H9 (cell line): Measurements from ENCODE around the gene IGSF9B. TPM values are rescaled to one million over a fixed set of nuclear protein-coding genes. Genes with fewer than 3 reads are reported as not detected.

ENCODE experiments used
- DNase-seq: peaks from one replicate; pipeline ENCODE4 v3.0.0-alpha.2; 2017
- H2AFZ ChIP-seq: one replicate; pipeline ENCODE4 v1.6.1; 2013; ENCODE audit warnings: mild to moderate bottlenecking, low read length, control low read depth, moderate library complexity
- H2AK5ac ChIP-seq: 2 replicates; pipeline ENCODE4 v1.6.1; 2013; ENCODE audit warnings: low read length, control low read depth, mixed read lengths; ENCODE audit not compliant: insufficient read length
- H2BK120ac ChIP-seq: one replicate; pipeline ENCODE4 v1.6.1; 2013; ENCODE audit warnings: low read depth, mild to moderate bottlenecking, low read length, control low read depth, inconsistent platforms; ENCODE audit not compliant: poor library complexity, severe bottlenecking
- H2BK12ac ChIP-seq: 2 replicates; pipeline ENCODE4 v1.6.1; 2013; ENCODE audit warnings: low read length, control low read depth, mixed read lengths, low read depth; ENCODE audit not compliant: insufficient read length
- H2BK15ac ChIP-seq: 2 replicates; pipeline ENCODE4 v1.6.1; 2013; ENCODE audit warnings: low read depth, low read length, control low read depth
- H2BK20ac ChIP-seq: one replicate; pipeline ENCODE4 v1.6.1; 2013; ENCODE audit warnings: low read depth, mild to moderate bottlenecking, low read length, control low read depth, inconsistent platforms; ENCODE audit not compliant: poor library complexity, severe bottlenecking
- H2BK5ac ChIP-seq: 2 replicates; pipeline ENCODE4 v1.6.1; 2013; ENCODE audit warnings: low read length, control low read depth, mixed read lengths; ENCODE audit not compliant: insufficient read length
- H3K14ac ChIP-seq: 2 replicates; pipeline ENCODE4 v1.6.1; 2013; ENCODE audit warnings: low read length, control low read depth; ENCODE audit not compliant: insufficient read depth
- H3K18ac ChIP-seq: 2 replicates; pipeline ENCODE4 v1.6.1; 2013; ENCODE audit warnings: low read depth, mild to moderate bottlenecking, mixed read lengths, low read length, control low read depth; ENCODE audit not compliant: insufficient read length
- H3K23ac ChIP-seq: 2 replicates; pipeline ENCODE4 v1.6.1; 2013; ENCODE audit warnings: low read length, control low read depth, mixed read lengths, low read depth; ENCODE audit not compliant: insufficient read length
- H3K23me2 ChIP-seq: 2 replicates; pipeline ENCODE4 v1.6.1; 2013; ENCODE audit warnings: low read depth, mild to moderate bottlenecking, mixed read lengths, low read length, control low read depth; ENCODE audit not compliant: insufficient read length, poor library complexity, severe bottlenecking
- H3K27ac ChIP-seq: 2 replicates; pipeline ENCODE4 v1.5.1; 2013; ENCODE audit warnings: low read length, control low read depth, mixed read lengths, low read depth; ENCODE audit not compliant: insufficient read length
- H3K27me3 ChIP-seq: 2 replicates; pipeline ENCODE4 v1.6.1; 2013; ENCODE audit warnings: low read length, control low read depth, inconsistent platforms; ENCODE audit not compliant: insufficient read depth
- H3K4ac ChIP-seq: 2 replicates; pipeline ENCODE4 v1.6.1; 2013; ENCODE audit warnings: low read depth, mild to moderate bottlenecking, control low read depth, inconsistent platforms, low read length, moderate library complexity
- H3K4me1 ChIP-seq: 2 replicates; pipeline ENCODE4 v1.6.1; 2013; ENCODE audit warnings: low read length, control low read depth, inconsistent platforms; ENCODE audit not compliant: insufficient read depth
- H3K4me2 ChIP-seq: 2 replicates; pipeline ENCODE4 v1.6.1; 2013; ENCODE audit warnings: low read length, control low read depth, mixed read lengths; ENCODE audit not compliant: insufficient read length, insufficient read depth
- H3K56ac ChIP-seq: 2 replicates; pipeline ENCODE4 v1.6.1; 2013; ENCODE audit warnings: low read depth, mild to moderate bottlenecking, mixed read lengths, low read length, control low read depth; ENCODE audit not compliant: insufficient read length
- H3K79me1 ChIP-seq: 2 replicates; pipeline ENCODE4 v1.6.1; 2013; ENCODE audit warnings: low read depth, mild to moderate bottlenecking, moderate library complexity, low read length, control low read depth, inconsistent platforms; ENCODE audit not compliant: insufficient read depth, poor library complexity, severe bottlenecking
- H3K79me2 ChIP-seq: 2 replicates; pipeline ENCODE4 v1.6.1; 2013; ENCODE audit warnings: low read length, control low read depth, inconsistent platforms; ENCODE audit not compliant: insufficient read depth
- H3K9ac ChIP-seq: 2 replicates; pipeline ENCODE4 v1.6.1; 2013; ENCODE audit warnings: low read length, control low read depth, mixed read lengths; ENCODE audit not compliant: insufficient read length; ENCODE audit errors: extremely low read depth
- H3K9me3 ChIP-seq: one replicate; pipeline ENCODE4 v1.6.1; 2013; ENCODE audit warnings: low read depth, low read length, inconsistent platforms; ENCODE audit not compliant: control insufficient read depth
- H3T11ph ChIP-seq: one replicate; pipeline ENCODE4 v1.6.1; 2013; ENCODE audit warnings: mild to moderate bottlenecking, low read length, control low read depth, inconsistent platforms
- H4K20me1 ChIP-seq: one replicate; pipeline ENCODE4 v1.6.1; 2013; ENCODE audit not compliant: control insufficient read depth, insufficient read length, insufficient read depth
- H4K5ac ChIP-seq: 2 replicates; pipeline ENCODE4 v1.6.1; 2013; ENCODE audit warnings: low read depth, mild to moderate bottlenecking, mixed read lengths, low read length, control low read depth; ENCODE audit not compliant: insufficient read length
- H4K8ac ChIP-seq: replicated peaks from 2 replicates; pipeline ENCODE4 v1.6.1; 2013; ENCODE audit warnings: low read length, control low read depth, mixed read lengths, low read depth; ENCODE audit not compliant: insufficient read length
- H4K91ac ChIP-seq: 2 replicates; pipeline ENCODE4 v1.6.1; 2013; ENCODE audit warnings: low read depth, mild to moderate bottlenecking, moderate library complexity, mixed read lengths, low read length, control low read depth; ENCODE audit not compliant: insufficient read length
- H3K27ac Mint-ChIP-seq, 3 experiments: 2 replicates in 2 of 3; 3 replicates in 1 of 3; pipeline ENCODE4 v1.8.0; 2020 to 2021; ENCODE audit warnings: mixed read lengths in 3 of 3, mild to moderate bottlenecking in 1 of 3, moderate library complexity in 1 of 3
- H3K27me3 Mint-ChIP-seq: 2 replicates; pipeline ENCODE4 v1.8.0; 2021; ENCODE audit warnings: low read depth, mild to moderate bottlenecking, moderate library complexity, mixed read lengths
- H3K36me3 Mint-ChIP-seq, 3 experiments: 2 replicates in 2 of 3; 3 replicates in 1 of 3; pipeline ENCODE4 v1.8.0; 2020 to 2021; ENCODE audit warnings: low read depth in 3 of 3, mixed read lengths in 3 of 3; ENCODE audit not compliant: insufficient read depth in 1 of 3
- H3K4me1 Mint-ChIP-seq, 2 experiments: 2 replicates each; pipeline ENCODE4 v1.8.0; 2020; ENCODE audit warnings: mixed read lengths in 2 of 2
- H3K4me3 Mint-ChIP-seq, 2 experiments: 2 replicates in 1 of 2; 3 replicates in 1 of 2; pipeline ENCODE4 v1.8.0; 2020 to 2021; ENCODE audit warnings: mild to moderate bottlenecking in 2 of 2, mixed read lengths in 2 of 2, moderate library complexity in 1 of 2
- H3K9me3 Mint-ChIP-seq, 2 experiments: 2 replicates in 1 of 2; 3 replicates in 1 of 2; pipeline ENCODE4 v1.8.0; 2020; ENCODE audit warnings: mild to moderate bottlenecking in 2 of 2, mixed read lengths in 2 of 2, moderate library complexity in 1 of 2
- CTCF ChIP-seq: fragments of 200-600 bp; sonication (generic); conservative IDR thresholded peaks from 3 replicates; pipeline ENCODE4 v1.8.0; 2021; ENCODE audit warnings: antibody characterized with exemption, mild to moderate bottlenecking
- WGBS: extraction: QIAGEN DNeasy Blood & Tissue Kit; methylation state at CpG from one replicate; pipeline ENCODE4 v1.1.7; 2013; ENCODE audit warnings: missing lambda C conversion rate, low lambda C conversion rate, mixed read lengths; ENCODE audit not compliant: insufficient read length; ENCODE audit errors: extremely low coverage; 5-methylcytosine and 5-hydroxymethylcytosine counted together
- total RNA-seq: library from RNA; stranded (reverse); gene quantifications from 2 replicates; pipeline ENCODE4 v1.2.1, GENCODE V29; 2021

The IGSF9B gene
- total RNA-seq, 1 experiment from 2014 or later: 25.7 TPM

- no peak overlapping the region; a peak in 2 of 7 replicates for H3K27ac Mint-ChIP-seq
These were observed 58.6 kb downstream of the IGSF9B start for GRCh38 chr11:133898031-133898769.

More at GRCh38 chr11:133898031-133898769, 58.6 kb downstream of the IGSF9B start:
- no CpG with 5 or more reads among the region's 17 CpGs for WGBS
- Histone ChIP-seq H3K79me1 (no peaks in the 10 kb centered on the region), H3T11ph (no peak overlapping the region), H2BK15ac (no peak overlapping the region), H3K79me2 (no peaks in the 10 kb centered on the region), H3K18ac (no peak overlapping the region), H3K23me2 (peaks cover 4% of the 10 kb centered on the region), H2BK120ac (no peak overlapping the region), H3K14ac (no peak overlapping the region), H2AK5ac (no peak overlapping the region), H2BK5ac (no peak overlapping the region), H3K4me1 (peaks cover 6% of the 10 kb centered on the region; the same call in 1 of the 2 replicates), H3K23ac (no peak overlapping the region), H3K4ac (no peak overlapping the region), H4K20me1 (no peaks in the 10 kb centered on the region), H3K27ac (no peak overlapping the region), H2AFZ (no peak overlapping the region), H4K8ac (no peak overlapping the region), H2BK20ac (no peak overlapping the region), H4K5ac (no peak overlapping the region), H3K27me3 (no peaks in the 10 kb centered on the region), H2BK12ac (no peak overlapping the region), H3K9ac (no peak overlapping the region), H3K9me3 (no peaks in the 10 kb centered on the region), H3K56ac (no peak overlapping the region), H3K4me2 (no peak overlapping the region), H4K91ac (no peak overlapping the region)
- peak; percentile 77 for TF ChIP-seq CTCF
- Mint-ChIP-seq H3K4me3 (no peak overlapping the region), H3K4me1 (peaks cover 36 to 39% of the 10 kb centered on the region in 2 experiments), H3K9me3 (no peaks in the 10 kb centered on the region), H3K27me3 (no peaks in the 10 kb centered on the region), H3K36me3 (peaks cover 0 to 8% (median 6%) of the 10 kb centered on the region in 3 experiments)
- DNase-seq: peak; percentile 75
